ENCODE measurements around the gene MPI.

GRCh38 chr15:74873036-74873755 lies 16.6 kb upstream of the MPI start, which contains the start of gene SCAMP2:
- TF ChIP-seq CTCF (IDR thresholded peaks at IDR 0.05) (no peak), POLR2A (IDR thresholded peaks at IDR 0.05) (no peak)
